ENCODE results near the gene TMEM80. TPM values are rescaled to one million over a fixed set of nuclear protein-coding genes. Genes with fewer than 3 reads are reported as not detected.
A peak's percentile ranks its signal among the peaks of the same experiment; 100 is the strongest.

TMEM80 gene
- total and polyA plus RNA-seq, 9 of the 15 experiments (the other 6 are each of a cell fraction or from before 2014, with no cell fraction given): 5.1 to 30.1 (median 12.4) TPM

DNA sequence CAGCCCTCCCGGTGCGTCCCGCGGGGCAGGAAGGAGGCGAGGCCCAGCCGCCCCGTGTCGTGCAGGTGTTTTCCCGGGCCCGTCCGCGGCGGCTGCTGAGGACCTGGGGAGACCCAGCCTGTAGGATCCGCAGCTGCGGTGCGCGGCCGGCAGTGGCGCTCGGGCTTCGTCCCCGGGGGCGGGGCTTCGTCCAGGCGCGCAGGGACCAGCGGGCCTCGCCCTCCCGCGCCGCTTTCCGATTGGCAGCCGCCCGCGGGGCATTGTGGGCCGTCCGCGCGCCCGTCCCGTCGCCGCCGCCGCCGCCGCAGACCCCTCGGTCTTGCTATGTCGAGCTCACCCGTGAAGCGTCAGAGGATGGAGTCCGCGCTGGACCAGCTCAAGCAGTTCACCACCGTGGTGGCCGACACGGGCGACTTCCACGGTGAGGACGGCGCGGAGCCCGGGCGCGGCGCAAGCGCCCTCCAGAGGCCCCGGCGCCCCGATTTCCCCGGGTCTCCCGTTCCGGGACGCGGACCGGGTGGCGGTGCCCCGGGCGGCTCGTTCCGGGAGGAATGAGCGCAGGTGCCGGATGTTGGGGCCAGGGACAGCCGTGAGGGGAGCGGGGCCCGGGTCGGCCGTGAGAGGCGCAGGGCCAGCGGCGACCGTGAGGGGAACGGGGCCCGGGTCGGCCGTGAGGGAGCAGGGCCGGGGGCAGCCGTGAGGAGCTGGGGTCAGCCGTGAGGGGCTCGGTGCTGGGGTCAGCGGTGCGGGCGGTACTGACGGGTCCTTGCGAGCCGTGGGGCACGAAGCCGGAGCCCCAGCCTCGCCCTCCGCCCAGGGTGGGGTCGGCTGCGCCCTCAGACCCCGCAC lies 51.8 kb downstream of the TMEM80 start, which contains the start of gene TALDO1 (continued):
- TF ChIP-seq, protein P1, sequence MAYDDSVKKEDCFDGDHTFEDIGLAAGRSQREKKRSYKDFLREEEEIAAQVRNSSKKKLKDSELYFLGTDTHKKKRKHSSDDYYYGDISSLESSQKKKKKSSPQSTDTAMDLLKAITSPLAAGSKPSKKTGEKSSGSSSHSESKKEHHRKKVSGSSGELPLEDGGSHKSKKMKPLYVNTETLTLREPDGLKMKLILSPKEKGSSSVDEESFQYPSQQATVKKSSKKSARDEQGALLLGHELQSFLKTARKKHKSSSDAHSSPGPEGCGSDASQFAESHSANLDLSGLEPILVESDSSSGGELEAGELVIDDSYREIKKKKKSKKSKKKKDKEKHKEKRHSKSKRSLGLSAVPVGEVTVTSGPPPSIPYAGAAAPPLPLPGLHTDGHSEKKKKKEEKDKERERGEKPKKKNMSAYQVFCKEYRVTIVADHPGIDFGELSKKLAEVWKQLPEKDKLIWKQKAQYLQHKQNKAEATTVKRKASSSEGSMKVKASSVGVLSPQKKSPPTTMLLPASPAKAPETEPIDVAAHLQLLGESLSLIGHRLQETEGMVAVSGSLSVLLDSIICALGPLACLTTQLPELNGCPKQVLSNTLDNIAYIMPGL (CRISPR knock-in tag; IDR thresholded peaks at IDR 0.05): peak; percentile 64; the same call in 1 of the 2 replicates
- TF ChIP-seq ETV1 (tag; conservative IDR thresholded peaks at IDR 0.05; ENCODE audit: low read depth) (no peak), ZC3H4 (CRISPR knock-in tag; IDR thresholded peaks at IDR 0.05; ENCODE audit: borderline replicate concordance) (peak; percentile 85), ZSCAN32 (CRISPR knock-in tag; IDR thresholded peaks at IDR 0.05) (no peak), RBM14 (IDR thresholded peaks at IDR 0.05; ENCODE audit: borderline replicate concordance, insufficient read depth, low read depth, low read length) (0 out of 2 replicates have a peak, but pooled peaks have one; percentile 61), NCOA4 (IDR thresholded peaks at IDR 0.05; ENCODE audit: partially characterized antibody) (no peak), CBFA2T3 (IDR thresholded peaks at IDR 0.05) (no peak), NFIC (IDR thresholded peaks at IDR 0.05) (peak; percentile 10; the same call in 1 of the 2 replicates), HMG20B (CRISPR knock-in tag; IDR thresholded peaks at IDR 0.05) (no peak), TEAD1 (CRISPR knock-in tag; IDR thresholded peaks at IDR 0.05) (peak in 1 of 2 experiments; percentile 67; a peak in 1 of 4 replicates), PHF20 (IDR thresholded peaks at IDR 0.05; ENCODE audit: partially characterized antibody) (no peak), MBD2 (IDR thresholded peaks at IDR 0.05; ENCODE audit: borderline replicate concordance, low read depth) (no peak; the same call in 1 of the 2 replicates), ZNF239 (CRISPR knock-in tag; IDR thresholded peaks at IDR 0.05) (no peak), HCFC1 (IDR thresholded peaks at IDR 0.05; ENCODE audit: low read depth, low read length) (0 out of 2 replicates have a peak, but pooled peaks have one; percentile 17), ZFX (CRISPR knock-in tag; IDR thresholded peaks at IDR 0.05) (peak; percentile 84), KLF16 (IDR thresholded peaks at IDR 0.05) (no peak), ELF2 (CRISPR knock-in tag; IDR thresholded peaks at IDR 0.05) (no peak), SMC3 (conservative IDR thresholded peaks at IDR 0.05; ENCODE audit: insufficient read depth, low read depth, low read length) (no peak), GABPB1 (CRISPR knock-in tag; IDR thresholded peaks at IDR 0.05) (no peak), ZBTB7A (IDR thresholded peaks at IDR 0.05; ENCODE audit: borderline replicate concordance, control insufficient read depth, low read depth, low read length) (peak; percentile 84; the same call in 1 of the 2 replicates), HNRNPUL1 (IDR thresholded peaks at IDR 0.05; ENCODE audit: low read length) (no peak)
- TF ChIP-seq, protein P2, sequence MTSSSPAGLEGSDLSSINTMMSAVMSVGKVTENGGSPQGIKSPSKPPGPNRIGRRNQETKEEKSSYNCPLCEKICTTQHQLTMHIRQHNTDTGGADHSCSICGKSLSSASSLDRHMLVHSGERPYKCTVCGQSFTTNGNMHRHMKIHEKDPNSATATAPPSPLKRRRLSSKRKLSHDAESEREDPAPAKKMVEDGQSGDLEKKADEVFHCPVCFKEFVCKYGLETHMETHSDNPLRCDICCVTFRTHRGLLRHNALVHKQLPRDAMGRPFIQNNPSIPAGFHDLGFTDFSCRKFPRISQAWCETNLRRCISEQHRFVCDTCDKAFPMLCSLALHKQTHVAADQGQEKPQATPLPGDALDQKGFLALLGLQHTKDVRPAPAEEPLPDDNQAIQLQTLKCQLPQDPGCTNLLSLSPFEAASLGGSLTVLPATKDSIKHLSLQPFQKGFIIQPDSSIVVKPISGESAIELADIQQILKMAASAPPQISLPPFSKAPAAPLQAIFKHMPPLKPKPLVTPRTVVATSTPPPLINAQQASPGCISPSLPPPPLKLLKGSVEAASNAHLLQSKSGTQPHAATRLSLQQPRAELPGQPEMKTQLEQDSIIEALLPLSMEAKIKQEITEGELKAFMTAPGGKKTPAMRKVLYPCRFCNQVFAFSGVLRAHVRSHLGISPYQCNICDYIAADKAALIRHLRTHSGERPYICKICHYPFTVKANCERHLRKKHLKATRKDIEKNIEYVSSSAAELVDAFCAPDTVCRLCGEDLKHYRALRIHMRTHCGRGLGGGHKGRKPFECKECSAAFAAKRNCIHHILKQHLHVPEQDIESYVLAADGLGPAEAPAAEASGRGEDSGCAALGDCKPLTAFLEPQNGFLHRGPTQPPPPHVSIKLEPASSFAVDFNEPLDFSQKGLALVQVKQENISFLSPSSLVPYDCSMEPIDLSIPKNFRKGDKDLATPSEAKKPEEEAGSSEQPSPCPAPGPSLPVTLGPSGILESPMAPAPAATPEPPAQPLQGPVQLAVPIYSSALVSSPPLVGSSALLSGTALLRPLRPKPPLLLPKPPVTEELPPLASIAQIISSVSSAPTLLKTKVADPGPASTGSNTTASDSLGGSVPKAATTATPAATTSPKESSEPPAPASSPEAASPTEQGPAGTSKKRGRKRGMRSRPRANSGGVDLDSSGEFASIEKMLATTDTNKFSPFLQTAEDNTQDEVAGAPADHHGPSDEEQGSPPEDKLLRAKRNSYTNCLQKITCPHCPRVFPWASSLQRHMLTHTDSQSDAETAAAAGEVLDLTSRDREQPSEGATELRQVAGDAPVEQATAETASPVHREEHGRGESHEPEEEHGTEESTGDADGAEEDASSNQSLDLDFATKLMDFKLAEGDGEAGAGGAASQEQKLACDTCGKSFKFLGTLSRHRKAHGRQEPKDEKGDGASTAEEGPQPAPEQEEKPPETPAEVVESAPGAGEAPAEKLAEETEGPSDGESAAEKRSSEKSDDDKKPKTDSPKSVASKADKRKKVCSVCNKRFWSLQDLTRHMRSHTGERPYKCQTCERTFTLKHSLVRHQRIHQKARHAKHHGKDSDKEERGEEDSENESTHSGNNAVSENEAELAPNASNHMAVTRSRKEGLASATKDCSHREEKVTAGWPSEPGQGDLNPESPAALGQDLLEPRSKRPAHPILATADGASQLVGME (CRISPR knock-in tag; IDR thresholded peaks at IDR 0.05): 0 out of 2 replicates have a peak, but pooled peaks have one; percentile 18
